Effector CD8-positive, alpha-beta T cell (primary cell): ENCODE data around the gene DNAH5.
"Not testable (repeated sequence)": the region's sequence is repeated elsewhere in the genome, so short reads cannot be mapped to it uniquely, and the experiment has no call there.

ENCODE experiments used
- DNase-seq: peaks from one replicate; lab custom pipeline; 2025; lab: John Stamatoyannopoulos, UW

DNAH5 gene

GRCh38 chr5:13830536-13830935 lies 114.0 kb downstream of the DNAH5 start:
- DNase-seq, result no peak

GRCh38 chr5:13821366-13821765 lies 123.1 kb downstream of the DNAH5 start:
- no peak for DNase-seq

GRCh38 chr5:13816126-13816525 lies 128.4 kb downstream of the DNAH5 start:
- no peak for DNase-seq

GRCh38 chr5:13814301-13814700 lies 130.2 kb downstream of the DNAH5 start:
- no peak for DNase-seq

- no peak for DNase-seq
Observed at GRCh38 chr5:13809921-13810320, 134.6 kb downstream of the DNAH5 start.

- no peak for DNase-seq
Observed at GRCh38 chr5:13804336-13804735, 140.2 kb downstream of the DNAH5 start.

GRCh38 chr5:13798569-13798968 lies 145.9 kb downstream of the DNAH5 start:
- not testable (repeated sequence) for DNase-seq

GRCh38 chr5:13785781-13786415 lies 158.6 kb downstream of the DNAH5 start:
- DNase-seq, result no peak

- DNase-seq, result no peak
Observed at GRCh38 chr5:13783726-13784125, 160.8 kb downstream of the DNAH5 start.

- no peak for DNase-seq
Observed at GRCh38 chr5:13780081-13780480, 164.4 kb downstream of the DNAH5 start.

GRCh38 chr5:13773649-13774048 lies 170.8 kb downstream of the DNAH5 start:
- DNase-seq, result no peak

- DNase-seq, result no peak
Observed at GRCh38 chr5:13771011-13771571, 173.4 kb downstream of the DNAH5 start.

GRCh38 chr5:13766236-13766635 lies 178.3 kb downstream of the DNAH5 start:
- DNase-seq, result no peak

- DNase-seq, result no peak
Observed at GRCh38 chr5:13763719-13764118, 180.8 kb downstream of the DNAH5 start.

GRCh38 chr5:13749766-13750165 lies 194.7 kb downstream of the DNAH5 start:
- no peak for DNase-seq

GRCh38 chr5:13746026-13746425 lies 198.5 kb downstream of the DNAH5 start:
- no peak for DNase-seq

- no peak for DNase-seq
Observed at GRCh38 chr5:13745508-13745907, 199.0 kb downstream of the DNAH5 start.

GRCh38 chr5:13740471-13740870 lies 204.0 kb downstream of the DNAH5 start:
- no peak for DNase-seq

- no peak for DNase-seq
Observed at GRCh38 chr5:13739479-13739878, 205.0 kb downstream of the DNAH5 start.

- DNase-seq, result no peak
Observed at GRCh38 chr5:13735691-13736090, 208.8 kb downstream of the DNAH5 start.

- DNase-seq, result no peak
Observed at GRCh38 chr5:13731121-13731628, 213.3 kb downstream of the DNAH5 start.

- DNase-seq, result no peak
Observed at GRCh38 chr5:13708906-13709305, 235.6 kb downstream of the DNAH5 start.

- DNase-seq, result no peak
Observed at GRCh38 chr5:13708432-13708831, 236.1 kb downstream of the DNAH5 start.

- DNase-seq, result no peak
Observed at GRCh38 chr5:13704396-13704795, 240.1 kb downstream of the DNAH5 start.
